Hepatocyte (in vitro differentiated cells): Measurements from ENCODE around the gene HM13. TPM values are rescaled to one million over a fixed set of nuclear protein-coding genes. Genes with fewer than 3 reads are reported as not detected.
A peak's percentile ranks its signal among the peaks of the same experiment; 100 is the strongest.
"Not testable (repeated sequence)": the region's sequence is repeated elsewhere in the genome, so short reads cannot be mapped to it uniquely, and the experiment has no call there.

Experiments used
- DNase-seq: peaks from one replicate; pipeline ENCODE4 v3.0.0-alpha.2; 2016; ENCODE audit warnings: low spot score
- H2AFZ ChIP-seq: fragments of 200-600 bp; sonication (generic); 2 replicates; pipeline ENCODE4 v1.6.0; 2016; ENCODE audit warnings: antibody characterized with exemption, mild to moderate bottlenecking
- H3K27ac ChIP-seq: fragments of 200-600 bp; sonication (generic); 2 replicates; pipeline ENCODE4 v1.5.1; 2016; ENCODE audit warnings: mild to moderate bottlenecking
- H3K27me3 ChIP-seq: fragments of 200-600 bp; sonication (generic); 2 replicates; pipeline ENCODE4 v1.6.1; 2016
- H3K36me3 ChIP-seq: fragments of 200-600 bp; sonication (generic); replicated peaks from 2 replicates; pipeline ENCODE4 v1.5.1; 2016; ENCODE audit warnings: low read depth; ENCODE audit not compliant: insufficient read depth
- H3K4me1 ChIP-seq: fragments of 200-600 bp; sonication (generic); 2 replicates; pipeline ENCODE4 v1.5.1; 2016; ENCODE audit warnings: mild to moderate bottlenecking, moderate library complexity; ENCODE audit not compliant: insufficient read depth
- H3K4me2 ChIP-seq: fragments of 200-600 bp; sonication (generic); 2 replicates; pipeline ENCODE4 v1.6.0; 2016
- H3K4me3 ChIP-seq: fragments of 200-600 bp; sonication (generic); 2 replicates; pipeline ENCODE4 v1.5.1; 2016; ENCODE audit warnings: mild to moderate bottlenecking
- H3K79me2 ChIP-seq: fragments of 200-600 bp; sonication (generic); 2 replicates; pipeline ENCODE4 v1.6.0; 2017; ENCODE audit warnings: mild to moderate bottlenecking
- H3K9me2 ChIP-seq: fragments of 200-600 bp; sonication (generic); replicated peaks from 2 replicates; pipeline ENCODE4 v1.6.0; 2017; ENCODE audit warnings: mild to moderate bottlenecking; ENCODE audit not compliant: insufficient read depth
- H3K9me3 ChIP-seq: fragments of 200-600 bp; sonication (generic); 2 replicates; pipeline ENCODE4 v1.5.1; 2016; ENCODE audit warnings: low read depth, mild to moderate bottlenecking
- H4K20me1 ChIP-seq: fragments of 200-600 bp; sonication (generic); 2 replicates; pipeline ENCODE4 v1.6.0; 2016; ENCODE audit warnings: mild to moderate bottlenecking; ENCODE audit not compliant: insufficient read depth, poor library complexity, severe bottlenecking
- CTCF ChIP-seq: fragments of 200-600 bp; sonication (generic); IDR thresholded peaks from 2 replicates; pipeline ENCODE4 v1.5.1; 2016; ENCODE audit warnings: antibody characterized with exemption, mild to moderate bottlenecking; ENCODE audit not compliant: poor library complexity
- EZH2 ChIP-seq: fragments of 200-600 bp; sonication (generic); IDR thresholded peaks from 2 replicates; pipeline ENCODE4 v1.6.1; 2016; ENCODE audit warnings: antibody characterized with exemption, mild to moderate bottlenecking, borderline replicate concordance
- EZH2phosphoT487 ChIP-seq: fragments of 200-600 bp; sonication (generic); IDR thresholded peaks from one replicate; pipeline ENCODE4 v1.6.1; 2018; ENCODE audit warnings: antibody characterized with exemption, mild to moderate bottlenecking, low read depth, moderate library complexity; ENCODE audit not compliant: unreplicated experiment, severe bottlenecking
- WGBS: methylation state at CpG from one replicate; pipeline ENCODE4 v1.1.6; 2016; ENCODE audit warnings: low lambda C conversion rate; ENCODE audit errors: missing lambda C conversion rate; 5-methylcytosine and 5-hydroxymethylcytosine counted together
- polyA plus RNA-seq: library from polyadenylated mRNA; unstranded; fragments of >200 nt; fragmentation: Nextera tagmentation; extraction: Ambion mirVana; gene quantifications from 2 replicates; pipeline ENCODE4 v1.2.1, GENCODE V29; 2016
- total RNA-seq: library from RNA; depleted of rRNA; stranded (reverse); fragments of >200 nt; gene quantifications from 2 replicates; pipeline ENCODE4 v1.2.3, GENCODE V29; 2014

Gene HM13
- total and polyA plus RNA-seq, 2 experiments from 2014 or later = 219 to 461 TPM

GRCh38 chr20:31497838-31498540 lies 16.3 kb upstream of the HM13 start:
- no peaks in the 10 kb centered on the region for H3K9me2 ChIP-seq
- H4K20me1 ChIP-seq = no peaks in the 10 kb centered on the region
- peak; percentile 26 for DNase-seq
- no peak overlapping the region for H3K4me2 ChIP-seq
- no peaks in the 10 kb centered on the region for H3K27me3 ChIP-seq
- H3K79me2 ChIP-seq = no peaks in the 10 kb centered on the region
- TF ChIP-seq EZH2phosphoT487 (no peak), EZH2 (no peak)
- WGBS = 33% methylated on average over 6 of the region's 6 CpGs
- no peaks in the 10 kb centered on the region for H3K36me3 ChIP-seq
- no peaks in the 10 kb centered on the region for H3K9me3 ChIP-seq
- no peaks in the 10 kb centered on the region for H3K4me1 ChIP-seq
- no peak overlapping the region for H3K4me3 ChIP-seq
- no peak overlapping the region for H2AFZ ChIP-seq
- no peak overlapping the region for H3K27ac ChIP-seq

- Histone ChIP-seq H4K20me1 (no peaks in the 10 kb centered on the region), H3K27me3 (peaks cover 3% of the 10 kb centered on the region), H3K27ac (no peak overlapping the region), H3K4me1 (no peaks in the 10 kb centered on the region), H2AFZ (no peak overlapping the region), H3K9me2 (no peaks in the 10 kb centered on the region), H3K9me3 (no peaks in the 10 kb centered on the region), H3K4me2 (no peak overlapping the region), H3K4me3 (no peak overlapping the region), H3K36me3 (no peaks in the 10 kb centered on the region), H3K79me2 (no peaks in the 10 kb centered on the region)
- TF ChIP-seq CTCF = no peak
- no peak for TF ChIP-seq EZH2phosphoT487
- no peak for TF ChIP-seq EZH2
- DNase-seq = no peak
- 32% methylated on average over 1 of the region's 1 CpG for WGBS
These were observed 13.7 kb upstream of the HM13 start for GRCh38 chr20:31500527-31500926.

GRCh38 chr20:31502884-31503673 lies 11.2 kb upstream of the HM13 start:
- not testable (repeated sequence) for H3K4me2 ChIP-seq, H3K9me2 ChIP-seq, H3K27ac ChIP-seq, H3K4me3 ChIP-seq, H2AFZ ChIP-seq, H3K27me3 ChIP-seq, H3K79me2 ChIP-seq, H3K9me3 ChIP-seq, H3K4me1 ChIP-seq, H4K20me1 ChIP-seq, H3K36me3 ChIP-seq
- peak; percentile 92 for DNase-seq
- peak; percentile 100 for TF ChIP-seq CTCF
- WGBS = 41% methylated on average over 20 of the region's 20 CpGs

GRCh38 chr20:31505903-31506302 lies 8.3 kb upstream of the HM13 start:
- Histone ChIP-seq H3K79me2 (no peaks in the 10 kb centered on the region), H3K27ac (no peak overlapping the region), H3K36me3 (no peaks in the 10 kb centered on the region), H3K9me3 (no peaks in the 10 kb centered on the region), H2AFZ (no peak overlapping the region), H3K4me1 (no peaks in the 10 kb centered on the region), H3K9me2 (no peaks in the 10 kb centered on the region), H3K27me3 (peaks cover 3% of the 10 kb centered on the region), H3K4me3 (no peak overlapping the region), H3K4me2 (no peak overlapping the region), H4K20me1 (no peaks in the 10 kb centered on the region)
- no peak for DNase-seq
- no peak for TF ChIP-seq EZH2
- 75% methylated on average over 1 of the region's 1 CpG for WGBS
